HG02973 (cell line): ENCODE data around the gene HOXC10.

Experiments
- ATAC-seq: cut with Tn5 transposase; IDR thresholded peaks from one replicate; pipeline ENCODE4 v1.9.1; 2021; ENCODE audit warnings: moderate library complexity; ENCODE audit not compliant: unreplicated experiment

Gene HOXC10

GRCh38 chr12:53963434-53964314 lies 21.3 kb upstream of the HOXC10 start:
- ATAC-seq: no peak

- no peak for ATAC-seq
Observed at GRCh38 chr12:53964315-53964713, 20.6 kb upstream of the HOXC10 start.

GRCh38 chr12:53965281-53966084 lies 19.5 kb upstream of the HOXC10 start:
- ATAC-seq: no peak

- ATAC-seq: no peak
Observed at GRCh38 chr12:53966085-53966384, 18.9 kb upstream of the HOXC10 start.

GRCh38 chr12:53966385-53967133 lies 18.4 kb upstream of the HOXC10 start:
- ATAC-seq: no peak

GRCh38 chr12:53967421-53967925 lies 17.5 kb upstream of the HOXC10 start:
- ATAC-seq: no peak

- ATAC-seq: no peak
Observed at GRCh38 chr12:53968214-53969127, 16.5 kb upstream of the HOXC10 start.

GRCh38 chr12:53969588-53970259 lies 15.2 kb upstream of the HOXC10 start:
- no peak for ATAC-seq

- no peak for ATAC-seq
Observed at GRCh38 chr12:53970451-53970850, 14.5 kb upstream of the HOXC10 start.

GRCh38 chr12:53971129-53971528 lies 13.8 kb upstream of the HOXC10 start:
- ATAC-seq: no peak

GRCh38 chr12:53971686-53972085 lies 13.3 kb upstream of the HOXC10 start:
- ATAC-seq: no peak

GRCh38 chr12:53972152-53972702 lies 12.7 kb upstream of the HOXC10 start:
- ATAC-seq: no peak

- ATAC-seq: no peak
Observed at GRCh38 chr12:53972722-53973235, 12.2 kb upstream of the HOXC10 start, which contains the start of gene HOXC11. HOXC11 (plus strand) TSS chr12:53973126; CDS start chr12:53973242, 116 bp downstream.

- ATAC-seq: no peak
Observed at GRCh38 chr12:53973236-53974042, 11.5 kb upstream of the HOXC10 start.

- no peak for ATAC-seq
Observed at GRCh38 chr12:53974084-53975063, 10.6 kb upstream of the HOXC10 start, which contains the start of gene HOTAIR. HOTAIR (minus strand) TSS chr12:53974954.

GRCh38 chr12:53975064-53975471 lies 9.9 kb upstream of the HOXC10 start:
- no peak for ATAC-seq
